Loucy (cell line): ENCODE results near the gene ASPHD1.

Experiments used
- CTCF ChIP-seq: fragments of 200-600 bp; sonication (generic); conservative IDR thresholded peaks from 2 replicates; pipeline ENCODE4 v1.5.1; 2014; ENCODE audit warnings: mild to moderate bottlenecking, antibody characterized with exemption, low read length
- EZH2phosphoT487 ChIP-seq: fragments of 200-600 bp; IDR thresholded peaks from 2 replicates; pipeline ENCODE4 v1.6.1; 2018; ENCODE audit warnings: antibody characterized with exemption, mild to moderate bottlenecking, moderate library complexity, borderline replicate concordance

GRCh38 chr16:29898804-29899515, 1.3 kb upstream of the ASPHD1 start:
- TF ChIP-seq CTCF (no peak), EZH2phosphoT487 (no peak)
